ENCODE measurements around the gene DOCK3. TPM values are rescaled to one million over a fixed set of nuclear protein-coding genes. Genes with fewer than 3 reads are reported as not detected.

Gene DOCK3
- total and polyA plus RNA-seq, 2 donors from 2014 or later: 0.49 to 0.54 TPM

DNA sequence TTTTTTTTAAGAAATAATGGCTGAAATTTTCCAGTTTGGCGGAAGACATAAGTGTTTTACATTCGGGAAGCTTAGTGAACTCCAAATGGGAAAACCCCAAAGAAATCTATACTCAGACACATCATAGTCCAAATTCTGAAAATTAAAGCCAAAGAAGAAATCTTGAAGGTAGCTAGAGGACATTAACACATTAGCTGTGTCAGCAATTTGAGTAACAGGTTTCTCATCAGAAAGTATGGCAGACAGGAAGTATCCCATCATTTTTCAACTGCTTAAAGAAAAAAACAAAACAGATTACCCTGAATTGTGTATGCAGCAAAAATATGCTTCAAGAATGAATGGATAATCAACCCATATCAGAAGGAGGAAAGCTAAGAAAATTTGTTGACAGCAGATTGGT is 261.7 kb downstream of the DOCK3 start:
- Histone ChIP-seq H3K4me3 (ENCODE audit: low read length in 3 of 3) (no peak overlapping the region), H3K4me1 (ENCODE audit: control insufficient read depth in 2 of 3, insufficient read depth in 2 of 3, low read depth in 1 of 3, low read length in 3 of 3) (no peaks in the 10 kb centered on the region), H3K36me3 (ENCODE audit: control insufficient read depth in 2 of 3, insufficient read depth in 3 of 3, low read length in 3 of 3) (no peaks in the 10 kb centered on the region), H3K9ac (ENCODE audit: low read length in 3 of 3) (no peak overlapping the region), H3K27ac (ENCODE audit: low read depth in 2 of 2, low read length in 2 of 2) (no peak overlapping the region), H3K27me3 (ENCODE audit: control insufficient read depth, insufficient read depth, low read length) (no peaks in the 10 kb centered on the region), H3K9me3 (ENCODE audit: control insufficient read depth in 2 of 3, insufficient read depth in 1 of 3, low read length in 3 of 3) (peaks cover 0 to 6% (median 0%) of the 10 kb centered on the region in 3 donors)
- DNase-seq (no peak), FAIRE-seq (no peak)
- intact Hi-C loops (cut with DNase I): no loop called here
- TF ChIP-seq, protein P1, sequence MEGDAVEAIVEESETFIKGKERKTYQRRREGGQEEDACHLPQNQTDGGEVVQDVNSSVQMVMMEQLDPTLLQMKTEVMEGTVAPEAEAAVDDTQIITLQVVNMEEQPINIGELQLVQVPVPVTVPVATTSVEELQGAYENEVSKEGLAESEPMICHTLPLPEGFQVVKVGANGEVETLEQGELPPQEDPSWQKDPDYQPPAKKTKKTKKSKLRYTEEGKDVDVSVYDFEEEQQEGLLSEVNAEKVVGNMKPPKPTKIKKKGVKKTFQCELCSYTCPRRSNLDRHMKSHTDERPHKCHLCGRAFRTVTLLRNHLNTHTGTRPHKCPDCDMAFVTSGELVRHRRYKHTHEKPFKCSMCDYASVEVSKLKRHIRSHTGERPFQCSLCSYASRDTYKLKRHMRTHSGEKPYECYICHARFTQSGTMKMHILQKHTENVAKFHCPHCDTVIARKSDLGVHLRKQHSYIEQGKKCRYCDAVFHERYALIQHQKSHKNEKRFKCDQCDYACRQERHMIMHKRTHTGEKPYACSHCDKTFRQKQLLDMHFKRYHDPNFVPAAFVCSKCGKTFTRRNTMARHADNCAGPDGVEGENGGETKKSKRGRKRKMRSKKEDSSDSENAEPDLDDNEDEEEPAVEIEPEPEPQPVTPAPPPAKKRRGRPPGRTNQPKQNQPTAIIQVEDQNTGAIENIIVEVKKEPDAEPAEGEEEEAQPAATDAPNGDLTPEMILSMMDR (IDR thresholded peaks at IDR 0.05; ENCODE audit: borderline replicate concordance, extremely low read depth, insufficient read depth): no peak

DNA sequence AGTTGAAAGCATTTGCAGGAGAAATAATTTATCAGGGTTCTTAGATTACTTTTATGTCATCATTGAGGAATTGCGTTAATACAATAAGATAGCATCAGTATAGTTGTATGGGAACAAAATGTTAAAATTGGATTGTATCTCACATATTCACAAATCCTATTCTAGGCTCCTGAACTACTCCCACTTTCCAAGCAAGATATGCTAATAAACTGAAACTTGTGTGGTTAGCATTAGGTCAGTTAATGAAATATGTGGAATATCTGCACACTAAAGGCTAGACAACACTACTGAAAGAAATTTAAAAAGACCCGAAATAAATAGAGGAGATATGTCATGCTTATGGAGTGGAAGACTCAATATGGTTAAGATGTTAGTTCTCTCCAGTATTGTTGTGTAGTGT is 272.7 kb downstream of the DOCK3 start:
- TF ChIP-seq, protein P1 (IDR thresholded peaks at IDR 0.05; ENCODE audit: borderline replicate concordance, extremely low read depth, insufficient read depth): no peak
- Histone ChIP-seq H3K36me3 (ENCODE audit: control insufficient read depth in 2 of 3, insufficient read depth in 3 of 3, low read length in 3 of 3) (no peaks in the 10 kb centered on the region), H3K4me3 (ENCODE audit: low read length in 3 of 3) (no peak overlapping the region), H3K27ac (ENCODE audit: low read depth in 2 of 2, low read length in 2 of 2) (no peak overlapping the region), H3K9ac (ENCODE audit: low read length in 3 of 3) (no peak overlapping the region), H3K9me3 (ENCODE audit: control insufficient read depth in 2 of 3, insufficient read depth in 1 of 3, low read length in 3 of 3) (no peaks in the 10 kb centered on the region), H3K27me3 (ENCODE audit: control insufficient read depth, insufficient read depth, low read length) (no peaks in the 10 kb centered on the region), H3K4me1 (ENCODE audit: control insufficient read depth in 2 of 3, insufficient read depth in 2 of 3, low read depth in 1 of 3, low read length in 3 of 3) (peaks cover 0 to 2% (median 0%) of the 10 kb centered on the region in 3 donors)
- intact Hi-C loops (cut with DNase I): no loop called here
- DNase-seq (no peak), FAIRE-seq (no peak)

DNA sequence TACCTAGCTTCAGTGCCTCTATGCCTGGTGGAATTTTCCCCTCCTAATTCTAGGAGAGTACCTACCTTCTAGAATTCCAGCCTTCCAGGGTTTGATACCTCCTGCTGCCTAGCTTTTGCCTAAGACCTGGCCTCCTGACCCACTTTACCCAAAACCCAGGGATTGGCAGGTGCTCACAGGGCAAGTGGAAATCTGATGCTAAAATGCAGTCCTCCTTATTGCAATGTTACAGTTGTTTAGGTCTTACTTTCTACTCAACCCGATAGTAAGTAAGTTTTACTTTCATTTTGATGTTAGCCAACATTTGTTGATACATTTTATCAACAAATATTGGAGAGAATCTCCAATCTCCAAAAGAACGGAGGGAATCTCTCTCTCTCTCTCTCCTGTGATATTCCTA is 275.9 kb downstream of the DOCK3 start:
- Histone ChIP-seq H3K27me3 (ENCODE audit: control insufficient read depth, insufficient read depth, low read length) (no peaks in the 10 kb centered on the region), H3K36me3 (ENCODE audit: control insufficient read depth in 2 of 3, insufficient read depth in 3 of 3, low read length in 3 of 3) (no peaks in the 10 kb centered on the region), H3K4me3 (ENCODE audit: low read length in 3 of 3) (no peak overlapping the region), H3K27ac (ENCODE audit: low read depth in 2 of 2, low read length in 2 of 2) (no peak overlapping the region), H3K4me1 (ENCODE audit: control insufficient read depth in 2 of 3, insufficient read depth in 2 of 3, low read depth in 1 of 3, low read length in 3 of 3) (peaks cover 0 to 2% (median 0%) of the 10 kb centered on the region in 3 donors), H3K9ac (ENCODE audit: low read length in 3 of 3) (no peak overlapping the region), H3K9me3 (ENCODE audit: control insufficient read depth in 2 of 3, insufficient read depth in 1 of 3, low read length in 3 of 3) (no peaks in the 10 kb centered on the region)
- TF ChIP-seq, protein P1 (IDR thresholded peaks at IDR 0.05; ENCODE audit: borderline replicate concordance, extremely low read depth, insufficient read depth): no peak
- no peak for DNase-seq
- no peak for FAIRE-seq
- intact Hi-C loops (cut with DNase I): no loop called here

DNA sequence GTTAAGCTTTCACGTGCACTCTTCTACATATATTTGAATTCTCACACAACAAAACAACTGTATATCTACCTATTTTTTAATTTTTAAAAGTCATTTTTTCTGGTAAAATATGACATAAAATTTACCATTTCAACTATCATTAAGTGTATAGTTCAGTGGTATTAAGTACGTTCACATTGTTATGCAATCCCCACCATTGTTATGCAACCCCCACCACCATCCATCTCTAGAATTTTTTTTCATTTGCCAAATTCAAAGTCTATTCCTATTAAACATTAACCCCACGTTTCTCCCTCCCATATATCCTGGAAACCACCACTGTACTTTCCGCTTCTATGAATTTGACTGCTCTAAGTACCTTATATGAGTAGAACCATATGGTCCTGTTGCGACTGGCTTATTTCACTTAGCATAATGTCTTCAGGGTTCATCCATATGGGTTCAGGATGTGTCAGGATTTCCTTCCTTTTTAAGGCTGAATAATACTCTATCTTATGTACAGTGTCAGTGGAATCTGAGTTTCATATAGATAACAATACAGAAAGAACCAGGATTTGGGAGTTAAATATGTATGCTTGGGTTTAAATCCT is 279.2 kb downstream of the DOCK3 start:
- no peaks in the 10 kb centered on the region for H3K27me3 ChIP-seq (ENCODE audit: control insufficient read depth, insufficient read depth, low read length)
- no peak for DNase-seq
- H3K4me3 ChIP-seq (ENCODE audit: low read length in 3 of 3): no peak overlapping the region
- H3K9me3 ChIP-seq (ENCODE audit: control insufficient read depth in 2 of 3, insufficient read depth in 1 of 3, low read length in 3 of 3): no peaks in the 10 kb centered on the region
- FAIRE-seq: no peak
- H3K4me1 ChIP-seq (ENCODE audit: control insufficient read depth in 2 of 3, insufficient read depth in 2 of 3, low read depth in 1 of 3, low read length in 3 of 3): peaks cover 0 to 2% (median 0%) of the 10 kb centered on the region in 3 donors
- no peaks in the 10 kb centered on the region for H3K36me3 ChIP-seq (ENCODE audit: control insufficient read depth in 2 of 3, insufficient read depth in 3 of 3, low read length in 3 of 3)
- no peak overlapping the region for H3K27ac ChIP-seq (ENCODE audit: low read depth in 2 of 2, low read length in 2 of 2)
- intact Hi-C loops (cut with DNase I): no loop called here
- H3K9ac ChIP-seq (ENCODE audit: low read length in 3 of 3): no peak overlapping the region
- TF ChIP-seq, protein P1 (IDR thresholded peaks at IDR 0.05; ENCODE audit: borderline replicate concordance, extremely low read depth, insufficient read depth): no peak

Data from kidney (tissue), 14 donors.